Colonic mucosa (tissue), 4 donors: Measurements from ENCODE around the gene PPP1R13B. TPM values are rescaled to one million over a fixed set of nuclear protein-coding genes. Genes with fewer than 3 reads are reported as not detected.

Source experiments
- DNase-seq: peaks from one replicate; pipeline ENCODE4 v3.0.0-alpha.2; 2020
- H3K27ac ChIP-seq: fragments of 200-600 bp; one replicate; pipeline ENCODE4 v1.8.0; 2021
- H3K27me3 ChIP-seq: fragments of 200-600 bp; one replicate; pipeline ENCODE4 v1.8.0; 2021
- H3K36me3 ChIP-seq: fragments of 200-600 bp; one replicate; pipeline ENCODE4 v1.8.0; 2021
- H3K4me1 ChIP-seq: fragments of 200-600 bp; one replicate; pipeline ENCODE4 v1.8.0; 2021; ENCODE audit warnings: mild to moderate bottlenecking
- H3K4me3 ChIP-seq: fragments of 200-600 bp; one replicate; pipeline ENCODE4 v1.8.0; 2021
- H3K9ac ChIP-seq, 2 donors: one replicate each; pipeline ENCODE4 v1.7.0; 2013; ENCODE audit warnings: control low read depth in 2 of 2, low read depth in 2 of 2, low read length in 2 of 2
- H3K9me3 ChIP-seq: fragments of 200-600 bp; one replicate; pipeline ENCODE4 v1.8.0; 2021
- CTCF ChIP-seq: fragments of 200-600 bp; IDR thresholded peaks from one replicate; pipeline ENCODE4 v1.8.0; 2022; ENCODE audit warnings: antibody characterized with exemption, mild to moderate bottlenecking
- intact Hi-C: fragments of 100-400 bp; cut with DNase I; formaldehyde crosslinking; loops from one replicate; pipeline ENCODE4 v1.14.1; 2022
- total RNA-seq, 2 donors: library from RNA; stranded (reverse); fragmentation: NEBNext Ultra II Directional in 1 of 2; extraction: Animal tissue kit (Norgen Biotek cat#: 25700) in 1 of 2; gene quantifications; one replicate each; pipeline ENCODE4 v1.2.1, GENCODE V29; 2021
- donor health status: healthy.
- donor health status: DM: no; HTN: no; CAD: no.
- donor health status: DM: no; HTN: no; CAD: no.

PPP1R13B gene
- total RNA-seq, 2 donors from 2014 or later: 41.1 to 48.3 TPM

GRCh38 chr14:103744621-103745395 is 102.6 kb downstream of the PPP1R13B start:
- H3K36me3 ChIP-seq: no peaks in the 10 kb centered on the region
- no peak overlapping the region for H3K4me3 ChIP-seq
- H3K9me3 ChIP-seq: no peaks in the 10 kb centered on the region
- H3K27me3 ChIP-seq: no peaks in the 10 kb centered on the region
- no peak for DNase-seq
- H3K9ac ChIP-seq: no peak overlapping the region
- intact Hi-C loops: no loop called here
- TF ChIP-seq CTCF: no peak
- H3K27ac ChIP-seq: no peak overlapping the region
- H3K4me1 ChIP-seq: no peaks in the 10 kb centered on the region

- intact Hi-C loops: no loop called here
- no peak overlapping the region for H3K4me3 ChIP-seq
- no peak for TF ChIP-seq CTCF
- H3K27ac ChIP-seq: no peak overlapping the region
- H3K9ac ChIP-seq: no peak overlapping the region
- no peaks in the 10 kb centered on the region for H3K36me3 ChIP-seq
- no peak for DNase-seq
- H3K9me3 ChIP-seq: no peaks in the 10 kb centered on the region
- H3K27me3 ChIP-seq: no peaks in the 10 kb centered on the region
- H3K4me1 ChIP-seq: no peaks in the 10 kb centered on the region
These were observed 103.7 kb downstream of the PPP1R13B start for GRCh38 chr14:103743691-103744090.

GRCh38 chr14:103742499-103743255 is 104.7 kb downstream of the PPP1R13B start:
- intact Hi-C loops: no loop called here
- Histone ChIP-seq H3K4me3 (no peak overlapping the region), H3K4me1 (no peaks in the 10 kb centered on the region), H3K9ac (no peak overlapping the region), H3K9me3 (no peaks in the 10 kb centered on the region), H3K36me3 (peaks cover under 1% of the 10 kb centered on the region), H3K27ac (no peak overlapping the region), H3K27me3 (no peaks in the 10 kb centered on the region)
- DNase-seq: no peak
- no peak for TF ChIP-seq CTCF

DNA sequence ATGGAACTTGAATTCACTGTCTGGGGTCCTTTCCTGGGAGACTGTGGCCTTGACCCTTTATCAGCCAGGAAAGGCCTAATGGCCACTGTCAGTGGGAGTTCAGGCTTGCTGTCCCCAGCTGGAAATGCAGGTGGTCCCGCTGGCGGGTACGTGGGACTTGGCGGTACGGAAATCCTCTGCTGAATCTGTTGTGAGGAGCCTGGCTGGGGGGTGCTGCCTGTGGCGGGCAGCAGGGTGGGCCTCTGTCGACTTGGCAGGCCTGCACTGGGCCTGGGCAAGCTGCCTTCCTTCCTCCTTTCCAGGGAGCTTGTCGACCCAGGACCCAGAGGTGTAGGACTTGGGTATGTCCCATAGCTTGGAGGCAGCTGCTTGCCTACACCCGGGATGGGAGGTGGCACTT is 105.5 kb downstream of the PPP1R13B start:
- H3K9me3 ChIP-seq: no peaks in the 10 kb centered on the region
- no peaks in the 10 kb centered on the region for H3K27me3 ChIP-seq
- TF ChIP-seq CTCF: no peak
- no peak overlapping the region for H3K9ac ChIP-seq
- DNase-seq: no peak
- no peaks in the 10 kb centered on the region for H3K4me1 ChIP-seq
- intact Hi-C loops: no loop called here
- peaks cover 4% of the 10 kb centered on the region for H3K36me3 ChIP-seq
- no peak overlapping the region for H3K4me3 ChIP-seq
- no peak overlapping the region for H3K27ac ChIP-seq

GRCh38 chr14:103740991-103741689 is 106.2 kb downstream of the PPP1R13B start:
- Histone ChIP-seq H3K4me3 (no peak overlapping the region), H3K36me3 (peaks cover 4% of the 10 kb centered on the region), H3K4me1 (no peaks in the 10 kb centered on the region), H3K9me3 (no peaks in the 10 kb centered on the region), H3K27me3 (no peaks in the 10 kb centered on the region), H3K9ac (no peak overlapping the region), H3K27ac (no peak overlapping the region)
- intact Hi-C loops: no loop called here
- no peak for TF ChIP-seq CTCF
- DNase-seq: no peak
